Duodenal mucosa (tissue), 2 donors: ENCODE measurements around the gene RNF144B.

Experiments
- H3K27ac ChIP-seq: one replicate; pipeline ENCODE4 v1.7.0; 2013; ENCODE audit warnings: low read depth, low read length
- H3K27me3 ChIP-seq, 2 donors: one replicate each; pipeline ENCODE4 v1.7.0; 2013; ENCODE audit warnings: low read length in 2 of 2, control low read depth in 1 of 2; ENCODE audit not compliant: insufficient read depth in 2 of 2, control insufficient read depth in 1 of 2
- H3K36me3 ChIP-seq, 2 donors: one replicate each; pipeline ENCODE4 v1.7.0; 2013; ENCODE audit warnings: low read length in 2 of 2, control low read depth in 1 of 2; ENCODE audit not compliant: insufficient read depth in 2 of 2, control insufficient read depth in 1 of 2
- H3K4me1 ChIP-seq, 2 donors: one replicate each; pipeline ENCODE4 v1.7.0; 2013; ENCODE audit warnings: low read length in 2 of 2, control low read depth in 1 of 2; ENCODE audit not compliant: insufficient read depth in 2 of 2, control insufficient read depth in 1 of 2
- H3K4me3 ChIP-seq, 2 donors: one replicate each; pipeline ENCODE4 v1.7.0; 2013; ENCODE audit warnings: low read length in 2 of 2, low read depth in 1 of 2
- H3K9ac ChIP-seq, 2 donors: one replicate each; pipeline ENCODE4 v1.7.0; 2013; ENCODE audit warnings: low read length in 2 of 2, low read depth in 1 of 2
- H3K9me3 ChIP-seq, 2 donors: one replicate each; pipeline ENCODE4 v1.7.0; 2013; ENCODE audit warnings: low read length in 2 of 2, control low read depth in 1 of 2; ENCODE audit not compliant: control insufficient read depth in 1 of 2

Gene RNF144B

GRCh38 chr6:18503206-18503592 lies 116.0 kb downstream of the RNF144B start:
- Histone ChIP-seq H3K36me3 (no peaks in the 10 kb centered on the region), H3K27ac (no peak overlapping the region), H3K9me3 (no peaks in the 10 kb centered on the region), H3K27me3 (peaks cover 0 to 3% of the 10 kb centered on the region in 2 donors), H3K9ac (peak overlapping the region in 1 of 2 donors; percentile 36), H3K4me3 (peak overlapping the region; percentile 56 to 72), H3K4me1 (peaks cover 5 to 6% of the 10 kb centered on the region in 2 donors)

- Histone ChIP-seq H3K27me3 (no peaks in the 10 kb centered on the region), H3K9me3 (no peaks in the 10 kb centered on the region), H3K9ac (peak overlapping the region in 1 of 2 donors; percentile 36), H3K4me1 (peaks cover 5 to 6% of the 10 kb centered on the region in 2 donors), H3K4me3 (peak overlapping the region; percentile 56 to 72), H3K27ac (no peak overlapping the region), H3K36me3 (no peaks in the 10 kb centered on the region)
These were observed 116.6 kb downstream of the RNF144B start for GRCh38 chr6:18503593-18504231.

- H3K27me3 ChIP-seq, result no peaks in the 10 kb centered on the region
- H3K4me1 ChIP-seq, result peaks cover 5 to 6% of the 10 kb centered on the region in 2 donors
- no peaks in the 10 kb centered on the region for H3K9me3 ChIP-seq
- H3K4me3 ChIP-seq, result peak overlapping the region in 1 of 2 donors; percentile 56
- no peak overlapping the region for H3K27ac ChIP-seq
- H3K9ac ChIP-seq, result no peak overlapping the region
- no peaks in the 10 kb centered on the region for H3K36me3 ChIP-seq
These were observed 117.1 kb downstream of the RNF144B start for GRCh38 chr6:18504232-18504596.

GRCh38 chr6:18506382-18507017 lies 119.3 kb downstream of the RNF144B start:
- Histone ChIP-seq H3K27me3 (no peaks in the 10 kb centered on the region), H3K4me1 (peaks cover 5 to 6% of the 10 kb centered on the region in 2 donors), H3K4me3 (no peak overlapping the region), H3K9me3 (no peaks in the 10 kb centered on the region), H3K9ac (no peak overlapping the region), H3K27ac (no peak overlapping the region), H3K36me3 (no peaks in the 10 kb centered on the region)

- Histone ChIP-seq H3K27me3 (no peaks in the 10 kb centered on the region), H3K4me3 (no peak overlapping the region), H3K9ac (no peak overlapping the region), H3K36me3 (no peaks in the 10 kb centered on the region), H3K9me3 (no peaks in the 10 kb centered on the region), H3K27ac (no peak overlapping the region), H3K4me1 (peaks cover 3 to 6% of the 10 kb centered on the region in 2 donors)
These were observed 119.9 kb downstream of the RNF144B start for GRCh38 chr6:18507018-18507415.

GRCh38 chr6:18507561-18507960 lies 120.4 kb downstream of the RNF144B start:
- Histone ChIP-seq H3K27me3 (no peaks in the 10 kb centered on the region), H3K4me1 (peaks cover 3 to 6% of the 10 kb centered on the region in 2 donors), H3K9ac (no peak overlapping the region), H3K9me3 (no peaks in the 10 kb centered on the region), H3K36me3 (no peaks in the 10 kb centered on the region), H3K27ac (no peak overlapping the region), H3K4me3 (no peak overlapping the region)

GRCh38 chr6:18509871-18510643 lies 122.9 kb downstream of the RNF144B start:
- Histone ChIP-seq H3K27ac (no peak overlapping the region), H3K9ac (no peak overlapping the region), H3K27me3 (no peaks in the 10 kb centered on the region), H3K4me3 (no peak overlapping the region), H3K36me3 (no peaks in the 10 kb centered on the region), H3K9me3 (no peaks in the 10 kb centered on the region), H3K4me1 (no peaks in the 10 kb centered on the region)

GRCh38 chr6:18510644-18511033 lies 123.5 kb downstream of the RNF144B start:
- no peak overlapping the region for H3K9ac ChIP-seq
- H3K4me3 ChIP-seq, result no peak overlapping the region
- H3K4me1 ChIP-seq, result no peaks in the 10 kb centered on the region
- H3K27ac ChIP-seq, result no peak overlapping the region
- no peaks in the 10 kb centered on the region for H3K27me3 ChIP-seq
- H3K36me3 ChIP-seq, result no peaks in the 10 kb centered on the region
- no peaks in the 10 kb centered on the region for H3K9me3 ChIP-seq

GRCh38 chr6:18511211-18511610 lies 124.1 kb downstream of the RNF144B start:
- H3K27me3 ChIP-seq, result no peaks in the 10 kb centered on the region
- H3K4me3 ChIP-seq, result no peak overlapping the region
- no peak overlapping the region for H3K9ac ChIP-seq
- no peaks in the 10 kb centered on the region for H3K4me1 ChIP-seq
- H3K27ac ChIP-seq, result no peak overlapping the region
- no peaks in the 10 kb centered on the region for H3K9me3 ChIP-seq
- no peaks in the 10 kb centered on the region for H3K36me3 ChIP-seq

GRCh38 chr6:18513253-18513798 lies 126.2 kb downstream of the RNF144B start:
- H3K36me3 ChIP-seq, result no peaks in the 10 kb centered on the region
- no peak overlapping the region for H3K27ac ChIP-seq
- H3K4me3 ChIP-seq, result no peak overlapping the region
- no peaks in the 10 kb centered on the region for H3K9me3 ChIP-seq
- no peaks in the 10 kb centered on the region for H3K27me3 ChIP-seq
- no peaks in the 10 kb centered on the region for H3K4me1 ChIP-seq
- H3K9ac ChIP-seq, result no peak overlapping the region
